HG02763 (cell line): ENCODE measurements around the gene MFSD12.

ENCODE experiments used
- ATAC-seq: cut with Tn5 transposase; IDR thresholded peaks from one replicate; pipeline ENCODE4 v1.9.1; 2021; ENCODE audit warnings: mild to moderate bottlenecking, moderate library complexity; ENCODE audit not compliant: unreplicated experiment

MFSD12 gene

GRCh38 chr19:3526507-3527237, 30.7 kb downstream of the MFSD12 start:
- ATAC-seq: no peak

GRCh38 chr19:3524904-3525451, 32.4 kb downstream of the MFSD12 start:
- ATAC-seq: no peak

- no peak for ATAC-seq
Observed at GRCh38 chr19:3524078-3524842, 33.1 kb downstream of the MFSD12 start.

GRCh38 chr19:3523361-3524077, 33.9 kb downstream of the MFSD12 start:
- no peak for ATAC-seq

GRCh38 chr19:3522421-3523360, 34.7 kb downstream of the MFSD12 start:
- no peak for ATAC-seq

- ATAC-seq: no peak
Observed at GRCh38 chr19:3521104-3521445, 36.3 kb downstream of the MFSD12 start.

- no peak for ATAC-seq
Observed at GRCh38 chr19:3520166-3521103, 37.0 kb downstream of the MFSD12 start.

GRCh38 chr19:3519126-3519525, 38.3 kb downstream of the MFSD12 start:
- ATAC-seq: no peak

- ATAC-seq: no peak
Observed at GRCh38 chr19:3518659-3519058, 38.7 kb downstream of the MFSD12 start.

GRCh38 chr19:3518255-3518654, 39.1 kb downstream of the MFSD12 start:
- no peak for ATAC-seq

- ATAC-seq: no peak
Observed at GRCh38 chr19:3517638-3518037, 39.7 kb downstream of the MFSD12 start.

- no peak for ATAC-seq
Observed at GRCh38 chr19:3516675-3517207, 40.6 kb downstream of the MFSD12 start.

- no peak for ATAC-seq
Observed at GRCh38 chr19:3515891-3516422, 41.4 kb downstream of the MFSD12 start.

- no peak for ATAC-seq
Observed at GRCh38 chr19:3514930-3515329, 42.5 kb downstream of the MFSD12 start.

GRCh38 chr19:3513229-3514140, 43.9 kb downstream of the MFSD12 start:
- ATAC-seq: no peak

GRCh38 chr19:3512562-3513228, 44.7 kb downstream of the MFSD12 start:
- ATAC-seq: no peak
